GM21360 (cell line): Measurements from ENCODE around the gene LDAF1.
"Not testable (repeated sequence)": the region's sequence is repeated elsewhere in the genome, so short reads cannot be mapped to it uniquely, and the experiment has no call there.

Experiments
- ATAC-seq: cut with Tn5 transposase; IDR thresholded peaks from one replicate; pipeline ENCODE4 v1.9.1; 2021; ENCODE audit warnings: mild to moderate bottlenecking, moderate library complexity; ENCODE audit not compliant: unreplicated experiment

LDAF1 gene

DNA sequence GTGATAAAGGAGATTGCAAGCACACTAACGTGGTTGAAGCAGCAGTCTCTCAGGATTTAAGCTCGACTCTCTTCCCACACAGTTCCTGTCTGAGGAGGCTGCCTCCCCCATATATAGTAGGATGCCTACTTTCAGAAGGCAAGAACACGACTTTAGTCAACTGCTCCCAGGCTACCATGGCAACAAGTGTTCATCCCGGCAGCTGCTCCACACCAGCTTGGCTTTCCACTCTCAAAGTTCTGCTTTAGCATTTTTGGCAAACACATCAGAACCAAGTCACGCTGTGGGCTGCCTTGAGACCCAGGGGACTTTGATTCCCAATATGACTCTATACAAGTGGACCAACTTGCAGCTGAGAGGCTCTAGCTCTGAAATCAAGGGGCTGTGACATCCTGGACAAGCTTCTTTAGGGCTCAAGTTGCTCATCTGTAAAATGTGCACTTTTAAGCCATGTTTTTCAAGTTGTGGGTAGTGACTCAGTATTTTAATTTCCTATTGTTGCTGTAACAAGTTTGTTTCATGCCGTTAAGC, 36.4 kb downstream of the LDAF1 start:
- no peak for ATAC-seq

GRCh38 chr16:21195330-21195729, 36.9 kb downstream of the LDAF1 start:
- not testable (repeated sequence) for ATAC-seq

DNA sequence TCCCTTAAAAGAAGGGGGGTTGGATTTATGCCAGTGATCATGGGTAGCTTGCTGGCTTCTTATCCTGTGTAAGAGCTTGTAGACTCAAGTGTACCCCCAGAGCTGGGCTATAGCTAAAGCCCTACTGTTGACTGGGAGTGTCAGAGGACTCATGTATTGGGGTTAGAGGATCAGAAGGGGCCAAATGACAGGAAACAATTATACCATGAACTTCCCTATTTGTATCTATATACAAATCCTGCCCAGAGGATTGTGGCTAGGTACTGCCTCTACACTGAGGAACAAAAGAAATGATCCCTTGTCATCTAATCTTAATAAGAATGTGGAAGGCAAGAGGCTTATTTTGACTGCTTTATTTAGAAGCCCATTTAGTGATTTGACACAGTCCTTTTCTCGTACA, 38.6 kb downstream of the LDAF1 start:
- ATAC-seq, result no peak

GRCh38 chr16:21197621-21198020, 39.1 kb downstream of the LDAF1 start:
- ATAC-seq, result no peak

GRCh38 chr16:21199607-21200218, 41.2 kb downstream of the LDAF1 start:
- ATAC-seq, result no peak

DNA sequence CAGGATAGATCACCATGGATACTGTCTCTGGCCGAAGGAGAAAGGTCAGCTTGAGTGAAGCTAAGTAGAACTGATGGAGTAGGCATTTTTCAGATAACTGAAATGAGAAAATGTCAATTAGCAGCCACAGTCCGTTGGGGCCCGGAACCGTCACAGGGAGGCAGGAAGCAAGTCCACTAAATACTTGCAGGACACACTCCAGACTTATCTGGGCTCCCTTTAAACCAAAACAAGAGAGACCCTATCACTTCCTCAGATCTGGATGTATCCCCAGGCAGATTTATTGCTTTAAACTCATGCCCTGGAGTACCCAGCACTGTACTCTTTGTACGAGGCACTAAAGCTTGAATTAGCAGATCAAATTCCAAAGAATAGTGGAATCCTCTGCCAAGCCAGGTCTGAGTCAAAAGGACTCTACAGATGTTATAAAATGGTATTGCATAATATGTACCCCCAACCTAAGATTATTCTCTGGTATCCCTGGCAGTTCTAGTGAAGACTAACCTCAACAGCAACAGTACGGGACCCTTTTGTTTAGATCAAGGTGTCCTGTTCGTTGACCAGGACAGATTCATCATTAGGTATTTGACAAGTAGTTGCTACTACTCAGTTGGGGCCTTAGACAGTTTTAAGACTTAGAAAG, 44.8 kb downstream of the LDAF1 start:
- no peak for ATAC-seq

- ATAC-seq, result no peak
Observed at GRCh38 chr16:21205303-21205702, 46.8 kb downstream of the LDAF1 start.

GRCh38 chr16:21206550-21206949, 48.1 kb downstream of the LDAF1 start:
- no peak for ATAC-seq

- no peak for ATAC-seq
Observed at GRCh38 chr16:21208446-21209230, 50.2 kb downstream of the LDAF1 start.

- no peak for ATAC-seq
Observed at GRCh38 chr16:21211486-21211885, 53.0 kb downstream of the LDAF1 start, which contains the start of gene ZP2. TSS of gene ZP2 (minus strand) at chr16:21211574. CDS start at chr16:21211547, 27 bp downstream.

GRCh38 chr16:21214086-21214485, 55.6 kb downstream of the LDAF1 start:
- no peak for ATAC-seq

DNA sequence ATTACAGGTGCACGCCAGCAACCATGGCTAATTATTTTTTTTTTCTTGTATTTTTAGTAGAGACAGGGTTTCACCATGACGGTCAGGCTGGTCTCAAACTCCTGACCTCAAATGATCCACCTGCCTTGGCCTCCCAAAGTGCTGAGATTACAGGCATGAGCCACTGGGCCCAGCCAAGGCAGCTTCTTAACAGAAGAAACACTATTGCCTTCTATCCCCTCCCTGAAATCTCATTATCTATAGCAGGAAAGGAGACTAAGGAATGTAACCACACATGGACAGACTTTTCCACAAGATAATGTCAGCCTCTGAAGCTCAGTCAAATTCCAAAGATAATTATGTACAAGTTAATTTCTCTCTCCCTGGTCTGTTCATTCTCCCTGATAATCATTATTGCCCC, 58.6 kb downstream of the LDAF1 start:
- ATAC-seq, result no peak

- no peak for ATAC-seq
Observed at GRCh38 chr16:21218153-21218552, 59.7 kb downstream of the LDAF1 start.

GRCh38 chr16:21219551-21219950, 61.1 kb downstream of the LDAF1 start:
- ATAC-seq, result no peak

- no peak for ATAC-seq
Observed at GRCh38 chr16:21222495-21223337, 64.2 kb downstream of the LDAF1 start.

GRCh38 chr16:21223787-21224186, 65.3 kb downstream of the LDAF1 start:
- no peak for ATAC-seq

DNA sequence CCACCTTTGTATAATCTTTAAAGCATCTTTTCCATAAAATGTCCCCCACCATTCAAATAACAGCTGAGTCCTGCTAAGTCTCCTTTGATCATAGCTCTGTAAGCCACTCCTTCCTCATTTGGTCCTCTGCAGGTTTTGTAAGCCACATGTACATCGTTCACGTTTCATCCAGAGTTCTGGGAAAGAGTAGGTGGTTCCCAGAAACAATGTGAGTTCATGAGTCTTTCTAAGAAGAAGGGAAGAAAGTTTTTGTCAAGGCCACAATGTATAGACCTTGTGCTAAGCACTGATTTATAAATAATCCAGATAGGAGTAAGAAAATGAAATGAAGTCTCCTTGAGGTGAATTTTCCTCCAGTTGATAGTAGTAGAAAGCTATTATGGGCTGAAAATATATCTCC, 66.3 kb downstream of the LDAF1 start:
- no peak for ATAC-seq

DNA sequence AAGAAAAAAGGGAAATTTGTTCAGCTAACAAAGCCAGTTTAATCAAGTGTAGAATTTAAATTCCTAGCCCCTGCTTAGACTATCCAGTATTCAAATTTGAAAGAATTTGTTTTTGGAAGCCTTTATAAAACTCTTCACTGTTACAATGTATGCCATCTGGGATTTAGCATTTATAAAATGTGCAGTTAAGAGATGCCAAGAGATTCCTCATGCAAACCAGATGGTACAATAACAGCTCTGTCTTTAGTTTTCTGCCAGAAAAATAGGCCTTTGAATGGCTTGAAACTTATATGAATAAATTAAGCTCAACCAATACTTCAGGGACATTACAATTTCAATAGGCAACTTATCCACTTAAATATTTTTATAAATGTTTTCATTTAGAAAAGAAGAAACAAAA, 68.3 kb downstream of the LDAF1 start:
- ATAC-seq, result no peak

GRCh38 chr16:21227866-21228265, 69.4 kb downstream of the LDAF1 start:
- ATAC-seq, result no peak

- no peak for ATAC-seq
Observed at GRCh38 chr16:21228361-21228872, 69.9 kb downstream of the LDAF1 start.
